Keratinocyte (primary cell): Measurements from ENCODE around the gene FCHO2.

Experiments
- CTCF ChIP-seq, 3 experiments: IDR thresholded peaks in 1 of 3; conservative IDR thresholded peaks in 1 of 3; optimal IDR thresholded peaks in 1 of 3; 2 replicates in 2 of 3; 3 replicates in 1 of 3; pipeline versions ENCODE3 to v1.5.1; 2011; ENCODE audit warnings: low read length in 3 of 3, mild to moderate bottlenecking in 3 of 3, moderate library complexity in 2 of 3, control low read depth in 1 of 3, inconsistent platforms in 1 of 3; ENCODE audit not compliant: insufficient read depth in 2 of 3; ENCODE audit errors: extremely low read depth in 1 of 3
- EZH2 ChIP-seq: IDR thresholded peaks from one replicate; pipeline ENCODE4 v1.6.1; 2012; ENCODE audit warnings: inconsistent platforms, mild to moderate bottlenecking, low read length, moderate library complexity

GRCh38 chr5:73117088-73117740, 161.4 kb downstream of the FCHO2 start:
- TF ChIP-seq CTCF (optimal IDR thresholded peaks at IDR 0.05 in 1 of 3, IDR thresholded peaks at IDR 0.05 in 1 of 3, conservative IDR thresholded peaks at IDR 0.05 in 1 of 3; ENCODE audit: extremely low read depth in 1 of 3, insufficient read depth in 2 of 3, low read length in 3 of 3) (no peak), EZH2 (no peak)
